Measurements from ENCODE around the gene ZNF446. TPM values are rescaled to one million over a fixed set of nuclear protein-coding genes. Genes with fewer than 3 reads are reported as not detected.

ZNF446 gene
- total RNA-seq, 1 donor: 18.1 TPM

- Histone ChIP-seq H3K27ac (ENCODE audit: low read depth, low read length) (peak overlapping the region; percentile 48), H3K4me1 (ENCODE audit: insufficient read depth, low read length) (peaks cover 10% of the 10 kb centered on the region), H3K4me2 (ENCODE audit: insufficient read depth, low read length) (peak overlapping the region; percentile 77), H3K79me2 (ENCODE audit: insufficient read depth, low read length) (peaks cover 45% of the 10 kb centered on the region), H3K9me3 (ENCODE audit: low read depth, low read length) (no peaks in the 10 kb centered on the region), H2AFZ (ENCODE audit: low read length) (peak overlapping the region; percentile 56), H3K36me3 (ENCODE audit: insufficient read depth, low read length) (peaks cover 9% of the 10 kb centered on the region), H3K4me3 (ENCODE audit: insufficient read depth, low read length) (peak overlapping the region; percentile 68), H3K27me3 (ENCODE audit: insufficient read depth, low read length) (no peaks in the 10 kb centered on the region), H4K20me1 (ENCODE audit: insufficient read depth, low read length) (peaks cover 24% of the 10 kb centered on the region)
- DNase-seq (ENCODE audit: insufficient read length, low spot score, missing footprints): peak; percentile 99
- peak; percentile 79 for TF ChIP-seq CTCF (IDR thresholded peaks at IDR 0.05; ENCODE audit: extremely low read depth, low read depth, low read length)
Measured at GRCh38 chr19:58513694-58514563, 37.8 kb downstream of the ZNF446 start.

GRCh38 chr19:58514564-58515022 lies 38.4 kb downstream of the ZNF446 start:
- DNase-seq (ENCODE audit: insufficient read length, low spot score, missing footprints): peak; percentile 73
- Histone ChIP-seq H3K9me3 (ENCODE audit: low read depth, low read length) (no peaks in the 10 kb centered on the region), H3K4me3 (ENCODE audit: insufficient read depth, low read length) (peak overlapping the region; percentile 68), H3K36me3 (ENCODE audit: insufficient read depth, low read length) (peaks cover 9% of the 10 kb centered on the region), H2AFZ (ENCODE audit: low read length) (no peak overlapping the region), H3K27ac (ENCODE audit: low read depth, low read length) (no peak overlapping the region), H3K27me3 (ENCODE audit: insufficient read depth, low read length) (no peaks in the 10 kb centered on the region), H3K4me1 (ENCODE audit: insufficient read depth, low read length) (peaks cover 10% of the 10 kb centered on the region), H3K4me2 (ENCODE audit: insufficient read depth, low read length) (peak overlapping the region; percentile 77), H4K20me1 (ENCODE audit: insufficient read depth, low read length) (peaks cover 24% of the 10 kb centered on the region), H3K79me2 (ENCODE audit: insufficient read depth, low read length) (peaks cover 45% of the 10 kb centered on the region)
- TF ChIP-seq CTCF (IDR thresholded peaks at IDR 0.05; ENCODE audit: extremely low read depth, low read depth, low read length): no peak

- TF ChIP-seq CTCF (IDR thresholded peaks at IDR 0.05; ENCODE audit: extremely low read depth, low read depth, low read length): no peak
- Histone ChIP-seq H2AFZ (ENCODE audit: low read length) (no peak overlapping the region), H3K4me1 (ENCODE audit: insufficient read depth, low read length) (peaks cover 11% of the 10 kb centered on the region), H3K27ac (ENCODE audit: low read depth, low read length) (no peak overlapping the region), H3K4me2 (ENCODE audit: insufficient read depth, low read length) (no peak overlapping the region), H3K36me3 (ENCODE audit: insufficient read depth, low read length) (peaks cover 9% of the 10 kb centered on the region), H3K27me3 (ENCODE audit: insufficient read depth, low read length) (no peaks in the 10 kb centered on the region), H4K20me1 (ENCODE audit: insufficient read depth, low read length) (peaks cover 24% of the 10 kb centered on the region), H3K79me2 (ENCODE audit: insufficient read depth, low read length) (peaks cover 45% of the 10 kb centered on the region), H3K9me3 (ENCODE audit: low read depth, low read length) (no peaks in the 10 kb centered on the region), H3K4me3 (ENCODE audit: insufficient read depth, low read length) (no peak overlapping the region)
- DNase-seq (ENCODE audit: insufficient read length, low spot score, missing footprints): no peak
Measured at GRCh38 chr19:58515259-58515658, 39.1 kb downstream of the ZNF446 start.

GRCh38 chr19:58516246-58516836 lies 40.2 kb downstream of the ZNF446 start:
- H3K4me1 ChIP-seq (ENCODE audit: insufficient read depth, low read length): peaks cover 14% of the 10 kb centered on the region
- H3K27me3 ChIP-seq (ENCODE audit: insufficient read depth, low read length): no peaks in the 10 kb centered on the region
- peak; percentile 68 for DNase-seq (ENCODE audit: insufficient read length, low spot score, missing footprints)
- H2AFZ ChIP-seq (ENCODE audit: low read length): no peak overlapping the region
- peaks cover 24% of the 10 kb centered on the region for H4K20me1 ChIP-seq (ENCODE audit: insufficient read depth, low read length)
- peaks cover 9% of the 10 kb centered on the region for H3K36me3 ChIP-seq (ENCODE audit: insufficient read depth, low read length)
- no peaks in the 10 kb centered on the region for H3K9me3 ChIP-seq (ENCODE audit: low read depth, low read length)
- peaks cover 45% of the 10 kb centered on the region for H3K79me2 ChIP-seq (ENCODE audit: insufficient read depth, low read length)
- TF ChIP-seq CTCF (IDR thresholded peaks at IDR 0.05; ENCODE audit: extremely low read depth, low read depth, low read length): no peak
- H3K27ac ChIP-seq (ENCODE audit: low read depth, low read length): no peak overlapping the region
- no peak overlapping the region for H3K4me3 ChIP-seq (ENCODE audit: insufficient read depth, low read length)
- no peak overlapping the region for H3K4me2 ChIP-seq (ENCODE audit: insufficient read depth, low read length)
